Measurements from ENCODE around the gene C2orf49. TPM values are rescaled to one million over a fixed set of nuclear protein-coding genes. Genes with fewer than 3 reads are reported as not detected.

C2orf49 gene
- total RNA-seq, 1 experiment from 2014 or later = 11.6 TPM

GRCh38 chr2:105387225-105387624 is 49.9 kb downstream of the C2orf49 start:
- ChIA-PET CTCF (no interaction called here), POLR2A (ENCODE audit: unreplicated experiment) (no interaction called here)
- Histone ChIP-seq H4K20me1 (ENCODE audit: low read length) (peaks cover 14% of the 10 kb centered on the region; the same call in 1 of the 2 replicates), H3K27me3 (ENCODE audit: low read length) (no peaks in the 10 kb centered on the region), H3K9ac (ENCODE audit: low read length) (no peak overlapping the region), H3K9me2 (replicated peaks; ENCODE audit: low read length) (no peaks in the 10 kb centered on the region), H3K27ac (ENCODE audit: low read length) (peak overlapping the region; percentile 65), H3F3A (ENCODE audit: low read length, unreplicated experiment) (no peaks in the 10 kb centered on the region), H3K9me3 (ENCODE audit: low read length) (no peaks in the 10 kb centered on the region), H3K36me3 (ENCODE audit: low read depth, low read length) (peaks cover 61% of the 10 kb centered on the region), H3K79me2 (ENCODE audit: low read length) (peaks cover 97% of the 10 kb centered on the region), H2AFZ (ENCODE audit: low read length) (no peak overlapping the region), H3K4me3 (ENCODE audit: low read length) (no peak overlapping the region), H3K4me1 (ENCODE audit: insufficient read depth, low read length) (peaks cover 67% of the 10 kb centered on the region), H3K4me2 (ENCODE audit: low read length) (peak overlapping the region; percentile 0; the same call in 1 of the 2 replicates)
- intact Hi-C loops (cut with micrococcal nuclease) = no loop called here
- TF ChIP-seq CTCF (conservative IDR thresholded peaks at IDR 0.05; ENCODE audit: low read depth, low read length) (no peak), EZH2phosphoT487 (IDR thresholded peaks at IDR 0.05; ENCODE audit: borderline replicate concordance, low read length) (no peak), EZH2 (IDR thresholded peaks at IDR 0.05; ENCODE audit: low read length, unreplicated experiment) (no peak)
- ATAC-seq (peak; percentile 19), DNase-seq (peak; percentile 79)
- no TSS peak for BruUV-seq (replicated peaks)

- no peaks in the 10 kb centered on the region for H3K9me2 ChIP-seq (replicated peaks; ENCODE audit: low read length)
- BruUV-seq (replicated peaks) = no TSS peak
- intact Hi-C loops (cut with micrococcal nuclease) = no loop called here
- H2AFZ ChIP-seq (ENCODE audit: low read length) = no peak overlapping the region
- peaks cover 100% of the 10 kb centered on the region for H3K79me2 ChIP-seq (ENCODE audit: low read length)
- no peak overlapping the region for H3K4me3 ChIP-seq (ENCODE audit: low read length)
- H3F3A ChIP-seq (ENCODE audit: low read length, unreplicated experiment) = no peaks in the 10 kb centered on the region
- H3K27ac ChIP-seq (ENCODE audit: low read length) = no peak overlapping the region; the same call in 1 of the 2 replicates
- H3K27me3 ChIP-seq (ENCODE audit: low read length) = no peaks in the 10 kb centered on the region
- TF ChIP-seq EZH2phosphoT487 (IDR thresholded peaks at IDR 0.05; ENCODE audit: borderline replicate concordance, low read length) (no peak), CTCF (conservative IDR thresholded peaks at IDR 0.05; ENCODE audit: low read depth, low read length) (no peak), EZH2 (IDR thresholded peaks at IDR 0.05; ENCODE audit: low read length, unreplicated experiment) (no peak)
- H3K36me3 ChIP-seq (ENCODE audit: low read depth, low read length) = peaks cover 58% of the 10 kb centered on the region
- H3K4me2 ChIP-seq (ENCODE audit: low read length) = 0 out of 2 replicates have a peak overlapping the region, but pooled peaks have one; percentile 0
- ATAC-seq (no peak), DNase-seq (no peak)
- no peaks in the 10 kb centered on the region for H3K9me3 ChIP-seq (ENCODE audit: low read length)
- no peak overlapping the region for H3K9ac ChIP-seq (ENCODE audit: low read length)
- H4K20me1 ChIP-seq (ENCODE audit: low read length) = peaks cover 14% of the 10 kb centered on the region; the same call in 1 of the 2 replicates
- CTCF ChIA-PET = interaction anchor here (0.5 kb wide), 1 partner anchor 132 kb away, joined by 8 read pairs; no protein-coding TSS in a partner anchor
- peaks cover 85% of the 10 kb centered on the region for H3K4me1 ChIP-seq (ENCODE audit: insufficient read depth, low read length)
- POLR2A ChIA-PET (ENCODE audit: unreplicated experiment) = no interaction called here
These were observed 51.6 kb downstream of the C2orf49 start for GRCh38 chr2:105388971-105389381.

GRCh38 chr2:105390454-105390853 is 53.1 kb downstream of the C2orf49 start:
- no peak for ATAC-seq
- Histone ChIP-seq H3K9ac (ENCODE audit: low read length) (no peak overlapping the region), H3K79me2 (ENCODE audit: low read length) (peaks cover 100% of the 10 kb centered on the region), H3K9me2 (replicated peaks; ENCODE audit: low read length) (no peaks in the 10 kb centered on the region), H3K36me3 (ENCODE audit: low read depth, low read length) (peaks cover 58% of the 10 kb centered on the region), H4K20me1 (ENCODE audit: low read length) (peaks cover 22% of the 10 kb centered on the region; the same call in 1 of the 2 replicates), H3K4me1 (ENCODE audit: insufficient read depth, low read length) (peaks cover 95% of the 10 kb centered on the region), H3K9me3 (ENCODE audit: low read length) (no peaks in the 10 kb centered on the region), H2AFZ (ENCODE audit: low read length) (no peak overlapping the region), H3K27me3 (ENCODE audit: low read length) (no peaks in the 10 kb centered on the region), H3F3A (ENCODE audit: low read length, unreplicated experiment) (no peaks in the 10 kb centered on the region), H3K27ac (ENCODE audit: low read length) (peak overlapping the region; percentile 62), H3K4me2 (ENCODE audit: low read length) (peak overlapping the region; percentile 50), H3K4me3 (ENCODE audit: low read length) (peak overlapping the region; percentile 17; the same call in 1 of the 2 replicates)
- ChIA-PET POLR2A (ENCODE audit: unreplicated experiment) (no interaction called here), CTCF (no interaction called here)
- no peak for DNase-seq
- TF ChIP-seq EZH2 (IDR thresholded peaks at IDR 0.05; ENCODE audit: low read length, unreplicated experiment) (no peak), EZH2phosphoT487 (IDR thresholded peaks at IDR 0.05; ENCODE audit: borderline replicate concordance, low read length) (no peak), CTCF (conservative IDR thresholded peaks at IDR 0.05; ENCODE audit: low read depth, low read length) (no peak)
- intact Hi-C loops (cut with micrococcal nuclease) = no loop called here
- no TSS peak for BruUV-seq (replicated peaks)

All from PC-3 (cell line).